ENCODE data around the gene TMEM214. TPM values are rescaled to one million over a fixed set of nuclear protein-coding genes. Genes with fewer than 3 reads are reported as not detected.

Gene TMEM214
- total and polyA plus RNA-seq, 8 donors, result 17.1 to 206 (median 35.6) TPM

DNA sequence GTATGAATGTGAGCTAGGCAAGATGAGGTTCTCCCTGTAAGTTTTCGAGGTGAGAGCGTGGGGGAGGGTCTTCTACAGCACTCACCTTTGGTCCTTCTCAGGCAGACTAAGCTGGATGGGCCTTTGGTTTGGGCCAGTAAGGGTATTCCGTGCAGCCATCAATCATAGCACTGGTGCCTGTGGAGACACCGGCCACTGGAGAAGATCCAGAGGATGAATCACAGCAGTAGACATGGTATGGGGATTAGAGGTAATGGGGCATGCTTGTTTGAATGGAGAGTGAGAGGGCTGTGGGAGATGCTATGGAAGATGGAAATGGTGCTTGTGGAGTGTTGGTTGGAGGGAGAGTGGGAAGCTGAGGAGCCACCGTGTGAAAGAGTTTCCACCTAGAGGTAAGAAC is 46.2 kb upstream of the TMEM214 start:
- 86 to 90% (median 88%) methylated on average over 5 of the region's 5 CpGs for WGBS, 5 donors

DNA sequence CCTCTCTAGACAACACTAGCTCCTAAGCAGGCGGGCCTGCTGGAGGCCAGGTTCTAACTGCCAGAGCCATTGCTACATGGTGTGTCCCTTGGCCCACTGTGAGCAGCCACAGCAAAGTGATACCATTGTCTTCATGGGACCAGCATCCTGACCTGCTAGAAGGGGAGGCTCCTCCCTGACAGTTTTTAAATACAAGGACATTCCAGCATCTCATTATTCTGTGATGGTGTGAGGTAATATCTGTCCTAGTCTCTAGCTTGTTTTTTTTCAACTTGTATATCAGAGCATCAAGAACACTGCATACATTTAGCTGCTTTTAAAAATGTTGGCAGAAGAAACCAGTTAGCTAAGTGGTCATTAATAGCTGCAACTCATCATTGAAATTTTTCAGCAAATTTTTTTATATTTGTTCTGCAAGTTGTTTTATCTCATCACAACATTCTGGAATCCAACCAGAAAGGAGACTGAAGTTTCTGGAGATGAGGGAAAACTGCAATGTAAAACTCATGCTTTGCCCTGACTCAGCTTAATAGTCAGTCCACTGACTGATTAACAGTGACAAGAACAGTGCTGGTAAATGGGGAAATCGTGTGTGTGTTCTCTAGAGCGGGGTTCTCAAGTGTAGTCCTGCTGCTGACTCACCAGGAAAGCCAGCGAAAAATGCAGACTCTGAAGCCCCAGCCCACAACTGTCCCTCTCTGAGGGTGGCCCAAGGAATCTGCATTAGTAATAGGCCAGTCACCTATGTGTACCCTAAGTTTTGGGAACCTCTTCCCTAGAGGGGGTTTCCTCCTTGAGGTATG is 44.5 kb upstream of the TMEM214 start:
- Histone ChIP-seq H3K27ac (no peak overlapping the region), H3K4me3 (no peak overlapping the region), H3K4me1 (peaks cover 0 to 1% (median under 1%) of the 10 kb centered on the region in 4 donors), H3K27me3 (no peaks in the 10 kb centered on the region), H3K36me3 (peaks cover 0 to 4% (median 0%) of the 10 kb centered on the region in 4 donors), H3K9me3 (no peaks in the 10 kb centered on the region)
- TF ChIP-seq, protein P1, sequence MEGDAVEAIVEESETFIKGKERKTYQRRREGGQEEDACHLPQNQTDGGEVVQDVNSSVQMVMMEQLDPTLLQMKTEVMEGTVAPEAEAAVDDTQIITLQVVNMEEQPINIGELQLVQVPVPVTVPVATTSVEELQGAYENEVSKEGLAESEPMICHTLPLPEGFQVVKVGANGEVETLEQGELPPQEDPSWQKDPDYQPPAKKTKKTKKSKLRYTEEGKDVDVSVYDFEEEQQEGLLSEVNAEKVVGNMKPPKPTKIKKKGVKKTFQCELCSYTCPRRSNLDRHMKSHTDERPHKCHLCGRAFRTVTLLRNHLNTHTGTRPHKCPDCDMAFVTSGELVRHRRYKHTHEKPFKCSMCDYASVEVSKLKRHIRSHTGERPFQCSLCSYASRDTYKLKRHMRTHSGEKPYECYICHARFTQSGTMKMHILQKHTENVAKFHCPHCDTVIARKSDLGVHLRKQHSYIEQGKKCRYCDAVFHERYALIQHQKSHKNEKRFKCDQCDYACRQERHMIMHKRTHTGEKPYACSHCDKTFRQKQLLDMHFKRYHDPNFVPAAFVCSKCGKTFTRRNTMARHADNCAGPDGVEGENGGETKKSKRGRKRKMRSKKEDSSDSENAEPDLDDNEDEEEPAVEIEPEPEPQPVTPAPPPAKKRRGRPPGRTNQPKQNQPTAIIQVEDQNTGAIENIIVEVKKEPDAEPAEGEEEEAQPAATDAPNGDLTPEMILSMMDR (IDR thresholded peaks at IDR 0.05), result no peak
- TF ChIP-seq EP300 (IDR thresholded peaks at IDR 0.05) (no peak), POLR2A (IDR thresholded peaks at IDR 0.05) (no peak), POLR2AphosphoS5 (IDR thresholded peaks at IDR 0.05) (no peak)
- no peak for DNase-seq
- 72 to 83% (median 76%) methylated on average over 4 of the region's 4 CpGs for WGBS, 5 donors
- intact Hi-C loops (cut with DNase I; ENCODE audit: low total_unique reads), result no loop called here

More for the DNA sequence above, 46.2 kb upstream of the TMEM214 start:
- Histone ChIP-seq H3K36me3 (peaks cover 0 to 4% (median 0%) of the 10 kb centered on the region in 4 donors), H3K27ac (no peak overlapping the region), H3K9me3 (no peaks in the 10 kb centered on the region), H3K4me1 (peaks cover 15 to 18% (median 16%) of the 10 kb centered on the region in 4 donors), H3K4me3 (no peak overlapping the region), H3K27me3 (no peaks in the 10 kb centered on the region)
- intact Hi-C loops (cut with DNase I; ENCODE audit: low total_unique reads), result no loop called here
- TF ChIP-seq POLR2AphosphoS5 (IDR thresholded peaks at IDR 0.05) (no peak), POLR2A (IDR thresholded peaks at IDR 0.05) (no peak), EP300 (IDR thresholded peaks at IDR 0.05) (no peak)
- TF ChIP-seq, protein P1 (IDR thresholded peaks at IDR 0.05), result no peak
- no peak for DNase-seq

DNA sequence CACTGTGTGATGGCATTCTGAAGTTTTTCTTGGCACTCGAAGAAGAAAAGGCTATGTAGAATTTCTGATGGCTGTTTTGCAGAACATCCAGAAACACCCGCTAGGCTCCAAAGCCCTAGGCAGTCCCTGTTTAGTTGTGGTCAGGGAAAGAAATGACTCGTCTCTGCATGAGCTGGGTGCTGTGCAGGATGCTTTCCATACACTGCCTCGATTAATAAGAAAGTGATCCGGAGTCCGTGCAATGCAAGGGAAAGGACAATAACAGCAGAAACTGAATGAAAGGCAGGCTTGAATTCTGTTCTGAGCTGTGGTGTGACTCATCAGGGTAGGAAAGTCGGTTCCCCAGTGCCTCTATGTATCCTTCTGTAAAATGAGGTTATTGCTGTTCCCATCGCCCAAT is 43.6 kb upstream of the TMEM214 start:
- WGBS, 5 donors, result 81 to 91% (median 90%) methylated on average over 8 of the region's 8 CpGs
- no peak overlapping the region for H3K4me3 ChIP-seq
- intact Hi-C loops (cut with DNase I; ENCODE audit: low total_unique reads), result no loop called here

DNA sequence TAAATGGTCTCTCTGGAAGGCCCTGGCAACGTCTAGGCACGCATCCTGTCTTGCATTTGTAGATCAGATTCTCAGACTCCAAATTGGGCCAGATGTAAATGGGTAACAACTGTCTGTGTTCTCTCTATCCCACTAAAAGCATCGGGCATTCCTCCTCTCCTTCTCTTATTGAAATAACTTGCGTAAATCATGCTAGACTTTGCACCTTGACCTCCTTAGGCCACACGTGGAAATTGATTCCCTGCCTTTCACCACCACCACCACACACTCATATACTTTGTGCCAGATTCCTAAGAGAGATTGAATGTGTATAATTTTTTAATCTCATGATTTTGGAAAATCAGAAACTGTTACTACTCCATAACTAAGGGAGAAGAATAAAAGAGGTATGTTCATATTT is 41.0 kb upstream of the TMEM214 start:
- intact Hi-C loops (cut with DNase I; ENCODE audit: low total_unique reads), result no loop called here
- 64 to 71% (median 68%) methylated on average over 5 of the region's 5 CpGs for WGBS, 5 donors
- H3K27ac ChIP-seq, result no peak overlapping the region
- DNase-seq, result no peak
- H3K36me3 ChIP-seq, result peaks cover 0 to under 1% (median 0%) of the 10 kb centered on the region in 4 donors
- TF ChIP-seq POLR2A (IDR thresholded peaks at IDR 0.05) (no peak), POLR2AphosphoS5 (IDR thresholded peaks at IDR 0.05) (no peak), EP300 (IDR thresholded peaks at IDR 0.05) (no peak)
- TF ChIP-seq, protein P1 (IDR thresholded peaks at IDR 0.05), result no peak
- no peaks in the 10 kb centered on the region for H3K9me3 ChIP-seq
- no peaks in the 10 kb centered on the region for H3K27me3 ChIP-seq
- H3K4me3 ChIP-seq, result no peak overlapping the region
- H3K4me1 ChIP-seq, result no peaks in the 10 kb centered on the region

More for the DNA sequence above, 43.6 kb upstream of the TMEM214 start:
- H3K9me3 ChIP-seq, result no peaks in the 10 kb centered on the region
- peaks cover 0 to 4% (median 0%) of the 10 kb centered on the region in 4 donors for H3K36me3 ChIP-seq
- no peaks in the 10 kb centered on the region for H3K27me3 ChIP-seq
- H3K27ac ChIP-seq, result no peak overlapping the region
- TF ChIP-seq POLR2AphosphoS5 (IDR thresholded peaks at IDR 0.05), result no peak
- TF ChIP-seq POLR2A (IDR thresholded peaks at IDR 0.05), result no peak
- TF ChIP-seq, protein P1 (IDR thresholded peaks at IDR 0.05), result no peak
- no peak for TF ChIP-seq EP300 (IDR thresholded peaks at IDR 0.05)
- no peak for DNase-seq
- no peaks in the 10 kb centered on the region for H3K4me1 ChIP-seq

Measured in stomach (tissue), 9 donors.